NB4 (cell line): ENCODE results near the gene RIPOR3.

Source experiments
- MYC ChIP-seq: IDR thresholded peaks from 2 replicates; pipeline ENCODE4 v1.6.1; 2011; ENCODE audit warnings: low read depth, low read length
- POLR2A ChIP-seq: IDR thresholded peaks from 2 replicates; pipeline ENCODE4 v1.6.1; 2011; ENCODE audit warnings: mild to moderate bottlenecking; ENCODE audit not compliant: insufficient read length; ENCODE audit errors: extremely low read depth
- TF ChIP-seq, protein P1 (sequence below): IDR thresholded peaks from one replicate; pipeline ENCODE4 v1.5.1; 2012; ENCODE audit warnings: low read depth, low read length
- TF ChIP-seq, protein P2 (sequence below): IDR thresholded peaks from 2 replicates; pipeline ENCODE4 v1.6.1; 2011; ENCODE audit warnings: low read depth, low read length

DNA sequence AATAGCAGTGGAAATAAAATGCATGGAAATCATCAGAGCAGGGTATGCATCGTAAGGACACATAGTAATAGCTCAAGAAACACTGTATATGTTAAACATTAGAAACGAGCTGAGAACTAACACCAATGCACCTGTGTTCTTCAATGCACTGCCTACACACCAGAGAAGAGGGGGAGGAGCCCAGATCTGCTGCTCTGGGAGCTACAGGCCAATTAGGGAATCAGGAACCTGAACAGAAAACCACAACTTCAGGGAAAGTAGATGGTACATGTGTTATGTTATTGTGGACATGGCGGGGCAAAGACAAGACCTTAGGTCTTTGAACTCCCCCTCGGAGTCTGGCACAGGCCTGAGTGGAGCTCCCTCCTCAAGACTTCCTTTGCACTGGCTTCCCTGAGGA, 39.7 kb downstream of the RIPOR3 start:
- TF ChIP-seq, protein P1, sequence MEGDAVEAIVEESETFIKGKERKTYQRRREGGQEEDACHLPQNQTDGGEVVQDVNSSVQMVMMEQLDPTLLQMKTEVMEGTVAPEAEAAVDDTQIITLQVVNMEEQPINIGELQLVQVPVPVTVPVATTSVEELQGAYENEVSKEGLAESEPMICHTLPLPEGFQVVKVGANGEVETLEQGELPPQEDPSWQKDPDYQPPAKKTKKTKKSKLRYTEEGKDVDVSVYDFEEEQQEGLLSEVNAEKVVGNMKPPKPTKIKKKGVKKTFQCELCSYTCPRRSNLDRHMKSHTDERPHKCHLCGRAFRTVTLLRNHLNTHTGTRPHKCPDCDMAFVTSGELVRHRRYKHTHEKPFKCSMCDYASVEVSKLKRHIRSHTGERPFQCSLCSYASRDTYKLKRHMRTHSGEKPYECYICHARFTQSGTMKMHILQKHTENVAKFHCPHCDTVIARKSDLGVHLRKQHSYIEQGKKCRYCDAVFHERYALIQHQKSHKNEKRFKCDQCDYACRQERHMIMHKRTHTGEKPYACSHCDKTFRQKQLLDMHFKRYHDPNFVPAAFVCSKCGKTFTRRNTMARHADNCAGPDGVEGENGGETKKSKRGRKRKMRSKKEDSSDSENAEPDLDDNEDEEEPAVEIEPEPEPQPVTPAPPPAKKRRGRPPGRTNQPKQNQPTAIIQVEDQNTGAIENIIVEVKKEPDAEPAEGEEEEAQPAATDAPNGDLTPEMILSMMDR = no peak
- TF ChIP-seq, protein P2, sequence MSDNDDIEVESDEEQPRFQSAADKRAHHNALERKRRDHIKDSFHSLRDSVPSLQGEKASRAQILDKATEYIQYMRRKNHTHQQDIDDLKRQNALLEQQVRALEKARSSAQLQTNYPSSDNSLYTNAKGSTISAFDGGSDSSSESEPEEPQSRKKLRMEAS = no peak
- TF ChIP-seq POLR2A (no peak), MYC (no peak)
